SU-DHL-6 (cell line): ENCODE results near the gene PTPRH.
A peak's percentile ranks its signal among the peaks of the same experiment; 100 is the strongest.
"Not testable (repeated sequence)": the region's sequence is repeated elsewhere in the genome, so short reads cannot be mapped to it uniquely, and the experiment has no call there.

ENCODE experiments used
- H2AFZ ChIP-seq: fragments of 200-600 bp; sonication (generic); 2 replicates; pipeline ENCODE4 v1.6.1; 2014; ENCODE audit warnings: low read depth, mild to moderate bottlenecking, moderate library complexity, mixed read lengths, antibody characterized with exemption, low read length; ENCODE audit not compliant: severe bottlenecking
- H3F3A ChIP-seq: fragments of 200-600 bp; shearing (Covaris generic); 2 replicates; pipeline ENCODE4 v1.6.0; 2016; ENCODE audit warnings: antibody characterized with exemption, mild to moderate bottlenecking; ENCODE audit not compliant: insufficient read depth
- H3K27ac ChIP-seq: fragments of 200-600 bp; sonication (generic); 2 replicates; pipeline ENCODE4 v1.5.1; 2016; ENCODE audit warnings: low read depth, mild to moderate bottlenecking, low read length, moderate library complexity, mixed read lengths
- H3K27me3 ChIP-seq: fragments of 200-600 bp; sonication (generic), shearing (Covaris generic); 2 replicates; pipeline ENCODE4 v1.6.0; 2014; ENCODE audit warnings: mild to moderate bottlenecking, low read length
- H3K36me3 ChIP-seq: fragments of 200-600 bp; sonication (generic); 2 replicates; pipeline ENCODE4 v1.6.1; 2014; ENCODE audit warnings: mild to moderate bottlenecking, low read length, mixed read lengths
- H3K4me2 ChIP-seq: fragments of 300-600, 200-600 bp; shearing (Covaris generic), sonication (generic); 2 replicates; pipeline ENCODE4 v1.6.0; 2014; ENCODE audit warnings: low read length, low read depth, mild to moderate bottlenecking; ENCODE audit not compliant: poor library complexity, severe bottlenecking
- H3K4me3 ChIP-seq: fragments of 200-600 bp; sonication (generic); 2 replicates; pipeline ENCODE4 v1.5.1; 2014; ENCODE audit warnings: antibody characterized with exemption, low read length, mild to moderate bottlenecking, mixed read lengths; ENCODE audit not compliant: insufficient read depth, poor library complexity, severe bottlenecking
- H3K79me2 ChIP-seq: fragments of 200-600 bp; sonication (generic); 2 replicates; pipeline ENCODE4 v1.6.1; 2014; ENCODE audit warnings: mild to moderate bottlenecking, low read length, moderate library complexity; ENCODE audit not compliant: insufficient read depth
- H3K9ac ChIP-seq: fragments of 200-600 bp; sonication (generic); 2 replicates; pipeline ENCODE4 v1.7.0; 2014; ENCODE audit warnings: mild to moderate bottlenecking, low read length
- H3K9me2 ChIP-seq: fragments of 200-600 bp; sonication (generic); replicated peaks from 2 replicates; pipeline ENCODE4 v1.6.1; 2014; ENCODE audit warnings: low read length; ENCODE audit not compliant: insufficient read depth
- H3K9me3 ChIP-seq: fragments of 200-600 bp; sonication (generic); 2 replicates; pipeline ENCODE4 v1.6.1; 2014; ENCODE audit warnings: low read length, mixed read lengths; ENCODE audit not compliant: insufficient read depth
- H4K20me1 ChIP-seq: fragments of 200-600 bp; sonication (generic); 2 replicates; pipeline ENCODE4 v1.6.1; 2014; ENCODE audit warnings: low read depth, mild to moderate bottlenecking, antibody characterized with exemption, low read length, moderate library complexity, mixed read lengths
- CTCF ChIP-seq: fragments of 200-600 bp; sonication (generic); IDR thresholded peaks from one replicate; pipeline ENCODE4 v1.5.1; 2017; ENCODE audit warnings: antibody characterized with exemption, mild to moderate bottlenecking, low read length, moderate library complexity; ENCODE audit not compliant: insufficient read depth, poor library complexity, severe bottlenecking
- EZH2phosphoT487 ChIP-seq: fragments of 200-600 bp; sonication (generic), shearing (Covaris generic); conservative IDR thresholded peaks from 2 replicates; pipeline ENCODE4 v1.6.1; 2018; ENCODE audit warnings: mild to moderate bottlenecking, antibody characterized with exemption, low read length, moderate library complexity, mixed read lengths

The PTPRH gene

GRCh38 chr19:55173714-55174409 lies 35.4 kb downstream of the PTPRH start:
- Histone ChIP-seq H3K9me2 (no peaks in the 10 kb centered on the region), H3K27ac (no peak overlapping the region), H3F3A (no peaks in the 10 kb centered on the region), H3K36me3 (no peaks in the 10 kb centered on the region), H3K4me3 (no peak overlapping the region), H3K9me3 (no peaks in the 10 kb centered on the region), H2AFZ (no peak overlapping the region), H4K20me1 (no peaks in the 10 kb centered on the region), H3K27me3 (no peaks in the 10 kb centered on the region; the same call in 1 of the 2 replicates), H3K79me2 (no peaks in the 10 kb centered on the region), H3K9ac (no peak overlapping the region), H3K4me2 (peak overlapping the region; percentile 28)
- TF ChIP-seq EZH2phosphoT487, result no peak
- TF ChIP-seq CTCF, result no peak

DNA sequence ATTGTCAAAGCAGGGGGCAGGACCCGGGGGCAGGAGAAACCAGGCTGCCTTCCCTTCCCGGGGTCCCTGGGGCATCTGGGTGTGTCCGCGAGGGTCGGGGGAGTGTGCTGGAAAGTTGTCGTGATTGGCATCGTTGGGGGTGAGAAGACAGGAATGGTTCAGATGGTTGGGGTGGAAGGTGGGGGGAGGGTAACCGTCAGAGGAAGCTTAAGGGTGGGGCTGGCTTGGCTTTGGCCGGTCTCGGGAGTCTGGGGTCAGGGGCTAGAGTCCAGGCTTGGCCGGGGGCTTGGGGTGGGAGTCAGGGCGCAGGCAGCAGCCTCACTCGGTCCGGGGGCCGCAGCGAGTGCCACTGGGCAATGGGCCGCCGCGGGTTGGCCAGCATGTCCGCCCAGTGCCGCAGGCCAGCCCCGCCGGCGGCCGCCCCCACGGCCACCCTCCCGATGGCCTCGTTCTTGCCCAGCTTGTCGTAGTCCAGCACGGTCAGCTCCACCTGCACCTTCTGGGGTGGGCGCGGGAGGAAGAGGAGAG lies 36.1 kb downstream of the PTPRH start:
- TF ChIP-seq CTCF (no peak), EZH2phosphoT487 (no peak)
- Histone ChIP-seq H3F3A (no peaks in the 10 kb centered on the region), H2AFZ (no peak overlapping the region), H3K4me3 (no peak overlapping the region), H3K36me3 (no peaks in the 10 kb centered on the region), H4K20me1 (no peaks in the 10 kb centered on the region), H3K4me2 (no peak overlapping the region), H3K9ac (no peak overlapping the region), H3K27me3 (no peaks in the 10 kb centered on the region; the same call in 1 of the 2 replicates), H3K9me3 (no peaks in the 10 kb centered on the region), H3K9me2 (no peaks in the 10 kb centered on the region), H3K79me2 (no peaks in the 10 kb centered on the region), H3K27ac (no peak overlapping the region)

DNA sequence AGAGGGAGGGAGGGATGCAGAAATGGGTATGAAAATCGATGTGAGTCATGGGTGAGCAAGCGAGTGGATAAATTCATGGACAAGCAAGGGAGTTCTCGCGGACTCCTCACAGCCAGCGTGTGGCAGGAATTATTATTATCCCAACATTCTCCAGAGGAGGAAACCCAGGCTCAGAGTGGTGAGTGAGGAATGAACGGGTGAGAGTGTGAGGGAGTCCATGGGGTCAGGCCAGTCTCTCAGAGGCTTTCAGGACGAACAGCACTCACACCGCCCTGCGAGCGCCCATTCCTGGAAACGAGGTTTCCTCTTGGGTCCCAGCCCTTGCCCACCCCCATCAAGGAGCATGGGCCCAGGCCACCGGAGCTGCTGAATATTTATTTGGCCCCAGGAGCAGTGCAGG lies 36.6 kb downstream of the PTPRH start:
- H3K4me2 ChIP-seq, result no peak overlapping the region
- H3K36me3 ChIP-seq, result no peaks in the 10 kb centered on the region
- H4K20me1 ChIP-seq, result no peaks in the 10 kb centered on the region
- H3K79me2 ChIP-seq, result no peaks in the 10 kb centered on the region
- H3F3A ChIP-seq, result no peaks in the 10 kb centered on the region
- H3K4me3 ChIP-seq, result no peak overlapping the region
- no peaks in the 10 kb centered on the region; the same call in 1 of the 2 replicates for H3K27me3 ChIP-seq
- no peak overlapping the region for H2AFZ ChIP-seq
- H3K9me2 ChIP-seq, result no peaks in the 10 kb centered on the region
- no peak overlapping the region for H3K9ac ChIP-seq
- H3K27ac ChIP-seq, result no peak overlapping the region
- H3K9me3 ChIP-seq, result no peaks in the 10 kb centered on the region
- TF ChIP-seq CTCF, result no peak
- no peak for TF ChIP-seq EZH2phosphoT487

GRCh38 chr19:55172318-55172717 lies 37.0 kb downstream of the PTPRH start:
- H2AFZ ChIP-seq, H3K9ac ChIP-seq, H3K9me2 ChIP-seq, H3K27me3 ChIP-seq, H3K79me2 ChIP-seq, H3K4me2 ChIP-seq, H3F3A ChIP-seq, H3K4me3 ChIP-seq, H3K27ac ChIP-seq, H3K9me3 ChIP-seq, H4K20me1 ChIP-seq, H3K36me3 ChIP-seq: not testable (repeated sequence)
